ENCODE measurements around the gene PRKCB.
"Not testable (repeated sequence)": the region's sequence is repeated elsewhere in the genome, so short reads cannot be mapped to it uniquely, and the experiment has no call there.

PRKCB gene

GRCh38 chr16:23905027-23905426 is 69.2 kb downstream of the PRKCB start:
- DNase-seq: no peak

GRCh38 chr16:23907457-23907902 is 71.7 kb downstream of the PRKCB start:
- DNase-seq: no peak

- no peak for DNase-seq
Measured at GRCh38 chr16:23907903-23908302, 72.1 kb downstream of the PRKCB start.

GRCh38 chr16:23908790-23909189 is 73.0 kb downstream of the PRKCB start:
- DNase-seq: no peak

GRCh38 chr16:23909792-23910418 is 74.1 kb downstream of the PRKCB start:
- no peak for DNase-seq

GRCh38 chr16:23914946-23915530 is 79.3 kb downstream of the PRKCB start:
- DNase-seq: no peak

- not testable (repeated sequence) for DNase-seq
Measured at GRCh38 chr16:23916552-23916951, 80.8 kb downstream of the PRKCB start.

- DNase-seq: no peak
Measured at GRCh38 chr16:23917621-23918020, 81.8 kb downstream of the PRKCB start.

- no peak for DNase-seq
Measured at GRCh38 chr16:23920446-23920845, 84.7 kb downstream of the PRKCB start.

- DNase-seq: no peak
Measured at GRCh38 chr16:23920899-23921298, 85.1 kb downstream of the PRKCB start.

- DNase-seq: no peak
Measured at GRCh38 chr16:23922406-23922805, 86.6 kb downstream of the PRKCB start.

- DNase-seq: no peak
Measured at GRCh38 chr16:23924128-23924527, 88.3 kb downstream of the PRKCB start.

GRCh38 chr16:23927796-23928195 is 92.0 kb downstream of the PRKCB start:
- DNase-seq: no peak

GRCh38 chr16:23929237-23929636 is 93.5 kb downstream of the PRKCB start:
- no peak for DNase-seq

GRCh38 chr16:23929856-23930255 is 94.1 kb downstream of the PRKCB start:
- DNase-seq: no peak

GRCh38 chr16:23930791-23931190 is 95.0 kb downstream of the PRKCB start:
- no peak for DNase-seq

GRCh38 chr16:23931199-23931598 is 95.4 kb downstream of the PRKCB start:
- no peak for DNase-seq

- DNase-seq: not testable (repeated sequence)
Measured at GRCh38 chr16:23933650-23934049, 97.9 kb downstream of the PRKCB start.

- no peak for DNase-seq
Measured at GRCh38 chr16:23934610-23935236, 98.9 kb downstream of the PRKCB start.

- no peak for DNase-seq
Measured at GRCh38 chr16:23940111-23940510, 104.3 kb downstream of the PRKCB start.

GRCh38 chr16:23941025-23941424 is 105.2 kb downstream of the PRKCB start:
- no peak for DNase-seq

GRCh38 chr16:23941963-23942564 is 106.3 kb downstream of the PRKCB start:
- no peak for DNase-seq

- no peak for DNase-seq
Measured at GRCh38 chr16:23943604-23944003, 107.8 kb downstream of the PRKCB start.

GRCh38 chr16:23944381-23944780 is 108.6 kb downstream of the PRKCB start:
- no peak for DNase-seq

Measured in left hindlimb (tissue), 1 donor.